GM19240 (cell line): ENCODE measurements around the gene SLC22A31.
"Not testable (repeated sequence)": the region's sequence is repeated elsewhere in the genome, so short reads cannot be mapped to it uniquely, and the experiment has no call there.

Source experiments
- DNase-seq: peaks from one replicate; pipeline ENCODE4 v3.0.0; 2011; ENCODE audit warnings: low spot score; ENCODE audit not compliant: insufficient read length

The SLC22A31 gene

GRCh38 chr16:89200124-89200849 is at the start of gene SLC22A31:
SLC22A31 (minus strand) TSS chr16:89200537; CDS start chr16:89200501, 36 bp downstream.
- no peak for DNase-seq

- DNase-seq = no peak
Measured at GRCh38 chr16:89248196-89248982, 48.1 kb upstream of the SLC22A31 start.

GRCh38 chr16:89247734-89248075 is 47.4 kb upstream of the SLC22A31 start:
- not testable (repeated sequence) for DNase-seq

- DNase-seq = peak; percentile 70
Measured at GRCh38 chr16:89246903-89247733, 46.8 kb upstream of the SLC22A31 start.

GRCh38 chr16:89246383-89246902 is 46.1 kb upstream of the SLC22A31 start:
- no peak for DNase-seq

- DNase-seq = no peak
Measured at GRCh38 chr16:89244754-89245153, 44.4 kb upstream of the SLC22A31 start.

- not testable (repeated sequence) for DNase-seq
Measured at GRCh38 chr16:89244264-89244663, 43.9 kb upstream of the SLC22A31 start.

GRCh38 chr16:89243664-89244063 is 43.3 kb upstream of the SLC22A31 start:
- DNase-seq = no peak

- no peak for DNase-seq
Measured at GRCh38 chr16:89242795-89243200, 42.5 kb upstream of the SLC22A31 start.

GRCh38 chr16:89241187-89242007 is 41.1 kb upstream of the SLC22A31 start:
- DNase-seq = peak; percentile 65

- DNase-seq = no peak
Measured at GRCh38 chr16:89237733-89238132, 37.4 kb upstream of the SLC22A31 start.

- DNase-seq = no peak
Measured at GRCh38 chr16:89233678-89234490, 33.5 kb upstream of the SLC22A31 start.

- no peak for DNase-seq
Measured at GRCh38 chr16:89232107-89232506, 31.8 kb upstream of the SLC22A31 start.

GRCh38 chr16:89230255-89230654 is 29.9 kb upstream of the SLC22A31 start:
- no peak for DNase-seq

GRCh38 chr16:89224665-89225064 is 24.3 kb upstream of the SLC22A31 start:
- DNase-seq = no peak

- DNase-seq = no peak
Measured at GRCh38 chr16:89222931-89223330, 22.6 kb upstream of the SLC22A31 start.

GRCh38 chr16:89221604-89222003 is 21.3 kb upstream of the SLC22A31 start:
- DNase-seq = no peak

- DNase-seq = no peak
Measured at GRCh38 chr16:89219365-89219764, 19.0 kb upstream of the SLC22A31 start.

- DNase-seq = peak; percentile 93
Measured at GRCh38 chr16:89217388-89218191, 17.3 kb upstream of the SLC22A31 start, which contains the start of gene ZNF778. ZNF778 (plus strand) TSS chr16:89217703; CDS start chr16:89221128, 3,425 bp downstream.
